GM21367 (cell line): ENCODE data around the gene CCDC85C.
"Not testable (repeated sequence)": the region's sequence is repeated elsewhere in the genome, so short reads cannot be mapped to it uniquely, and the experiment has no call there.

Experiments used
- ATAC-seq: cut with Tn5 transposase; IDR thresholded peaks from one replicate; pipeline ENCODE4 v1.9.1; 2021; ENCODE audit not compliant: unreplicated experiment

Gene CCDC85C

DNA sequence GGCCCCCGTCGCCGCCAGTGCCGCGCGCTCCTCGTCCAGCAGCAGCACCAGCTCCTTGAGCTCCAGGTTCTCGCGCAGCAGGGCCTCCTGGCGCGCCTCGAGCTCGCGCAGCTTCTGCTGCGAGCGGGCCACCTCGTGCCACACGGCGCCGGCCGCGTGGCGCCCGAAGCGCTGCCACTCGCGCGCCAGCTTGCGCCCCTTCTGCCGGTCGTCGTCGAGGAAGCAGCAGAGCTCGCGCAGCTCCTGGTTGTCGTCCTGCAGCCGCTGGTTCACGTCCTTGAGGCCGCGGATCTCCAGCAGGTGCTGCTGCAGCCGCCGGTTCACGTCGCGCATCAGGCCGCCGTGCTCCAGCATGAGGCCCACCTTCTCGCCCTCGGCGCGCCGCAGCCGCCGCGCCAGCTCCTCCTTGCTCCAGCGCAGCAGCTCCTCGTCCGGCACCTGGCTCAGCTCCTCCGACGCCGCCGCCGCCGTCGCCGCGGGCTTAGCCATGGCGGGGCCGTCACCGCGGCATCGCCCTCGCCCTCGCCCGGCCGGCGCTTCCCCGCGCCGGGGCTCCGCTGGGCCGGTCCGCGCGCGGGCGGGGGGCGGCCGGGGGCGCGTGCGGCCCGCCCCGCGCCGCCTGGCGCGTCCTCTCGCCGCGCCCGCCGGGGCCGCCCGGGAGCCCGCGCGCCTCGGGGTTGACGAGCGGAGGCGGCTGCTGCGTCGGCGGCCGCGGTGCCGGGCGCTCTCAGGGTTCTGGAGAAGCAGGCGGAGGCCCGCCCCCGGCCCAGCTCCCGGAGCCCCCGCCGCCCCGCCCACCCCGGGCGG is at the start of gene CCDC85C:
Gene CCDC85C, minus strand, starts transcription at position 737 of the 807 bp plus-strand sequence. Its CDS starts 248 bp downstream, at position 489.
- no peak for ATAC-seq

DNA sequence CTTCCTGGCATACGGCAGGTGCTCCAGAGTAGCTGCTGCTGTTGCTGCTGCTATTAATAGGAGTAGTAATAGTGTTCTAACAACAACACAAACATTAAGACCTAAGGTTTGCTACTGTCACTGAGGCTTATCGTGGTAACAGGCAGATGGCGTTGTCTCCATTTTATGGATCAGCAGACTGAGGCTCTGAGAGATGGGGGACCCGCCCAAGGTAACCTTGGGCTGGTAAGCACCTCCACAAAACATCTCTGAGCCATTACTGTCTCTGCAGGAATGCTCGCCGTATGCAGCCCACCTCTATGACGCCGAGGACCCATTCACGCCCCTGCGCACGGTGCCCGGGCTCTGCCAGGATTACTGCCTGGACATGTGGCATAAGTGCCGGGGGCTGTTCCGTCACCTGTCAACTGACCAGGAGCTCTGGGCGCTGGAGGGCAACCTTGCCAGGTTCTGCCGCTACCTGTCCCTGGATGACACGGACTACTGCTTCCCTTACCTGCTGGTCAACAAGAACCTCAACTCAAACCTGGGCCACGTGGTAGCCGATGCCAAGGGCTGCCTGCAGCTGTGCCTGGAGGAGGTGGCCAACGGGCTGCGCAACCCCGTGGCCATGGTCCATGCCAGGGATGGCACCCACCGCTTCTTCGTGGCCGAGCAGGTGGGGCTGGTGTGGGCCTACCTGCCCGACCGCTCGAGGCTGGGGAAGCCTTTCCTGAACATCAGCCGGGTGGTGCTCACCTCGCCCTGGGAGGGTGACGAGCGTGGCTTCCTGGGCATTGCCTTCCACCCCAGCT is 48.1 kb upstream of the CCDC85C start:
- no peak for ATAC-seq

DNA sequence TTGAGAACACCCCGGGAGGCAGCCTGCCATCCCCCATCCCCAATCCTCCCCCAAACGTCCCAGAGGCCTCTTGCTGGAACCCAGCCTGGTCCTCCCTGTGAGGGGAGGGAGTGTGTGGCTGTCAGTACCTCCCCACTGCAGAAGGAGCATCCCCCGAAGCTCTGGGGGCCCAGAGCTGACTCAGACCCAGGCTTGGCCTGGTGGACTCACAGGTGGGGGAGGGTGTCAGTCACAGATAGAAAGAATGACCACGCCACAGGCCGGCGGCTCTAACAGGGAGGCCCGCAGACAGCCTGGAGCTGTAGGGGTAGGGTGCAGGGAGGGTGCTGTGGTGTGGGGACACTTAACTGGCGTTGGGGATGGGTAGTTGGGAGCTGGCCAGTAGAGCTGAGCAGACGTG is 46.2 kb upstream of the CCDC85C start:
- ATAC-seq = no peak

DNA sequence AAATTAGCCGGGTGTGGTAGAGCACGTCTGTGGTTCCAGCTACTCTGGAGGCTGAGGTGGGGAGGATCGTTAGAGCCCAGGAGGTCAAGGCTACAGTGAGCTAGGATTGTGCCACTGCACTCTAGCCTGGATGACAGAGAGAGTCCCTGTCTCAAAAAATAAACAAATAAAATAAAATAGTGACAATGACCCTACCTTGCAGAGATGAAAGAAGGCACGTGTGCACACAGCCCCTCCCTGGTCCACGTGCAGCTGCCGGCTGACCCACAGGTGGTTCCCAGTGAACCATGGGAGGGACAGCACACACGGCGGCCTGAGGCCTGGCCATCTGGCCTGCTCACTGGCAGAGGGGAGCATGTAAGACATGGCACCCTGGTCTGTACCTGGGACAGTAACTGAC is 45.6 kb upstream of the CCDC85C start:
- ATAC-seq = no peak

DNA sequence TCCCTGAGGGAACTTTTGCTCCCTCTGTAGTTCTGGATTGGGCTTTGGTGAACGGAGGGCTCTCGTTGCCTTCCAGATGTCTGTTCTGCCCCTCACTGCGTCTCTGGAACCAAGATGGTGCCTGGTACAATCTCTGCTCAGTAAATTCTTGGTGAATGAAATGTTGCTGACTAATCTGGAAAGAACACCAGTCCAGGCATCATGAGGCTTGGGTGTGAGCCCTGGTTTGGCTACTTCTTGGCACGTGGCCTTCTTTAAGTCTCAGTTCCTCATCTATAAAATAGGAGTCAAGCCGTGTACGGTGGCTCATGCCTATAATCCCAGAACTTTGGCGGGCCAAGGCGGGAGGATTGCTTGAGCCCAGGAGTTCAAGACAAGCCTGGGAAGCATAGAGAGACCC is 45.2 kb upstream of the CCDC85C start:
- ATAC-seq = no peak

DNA sequence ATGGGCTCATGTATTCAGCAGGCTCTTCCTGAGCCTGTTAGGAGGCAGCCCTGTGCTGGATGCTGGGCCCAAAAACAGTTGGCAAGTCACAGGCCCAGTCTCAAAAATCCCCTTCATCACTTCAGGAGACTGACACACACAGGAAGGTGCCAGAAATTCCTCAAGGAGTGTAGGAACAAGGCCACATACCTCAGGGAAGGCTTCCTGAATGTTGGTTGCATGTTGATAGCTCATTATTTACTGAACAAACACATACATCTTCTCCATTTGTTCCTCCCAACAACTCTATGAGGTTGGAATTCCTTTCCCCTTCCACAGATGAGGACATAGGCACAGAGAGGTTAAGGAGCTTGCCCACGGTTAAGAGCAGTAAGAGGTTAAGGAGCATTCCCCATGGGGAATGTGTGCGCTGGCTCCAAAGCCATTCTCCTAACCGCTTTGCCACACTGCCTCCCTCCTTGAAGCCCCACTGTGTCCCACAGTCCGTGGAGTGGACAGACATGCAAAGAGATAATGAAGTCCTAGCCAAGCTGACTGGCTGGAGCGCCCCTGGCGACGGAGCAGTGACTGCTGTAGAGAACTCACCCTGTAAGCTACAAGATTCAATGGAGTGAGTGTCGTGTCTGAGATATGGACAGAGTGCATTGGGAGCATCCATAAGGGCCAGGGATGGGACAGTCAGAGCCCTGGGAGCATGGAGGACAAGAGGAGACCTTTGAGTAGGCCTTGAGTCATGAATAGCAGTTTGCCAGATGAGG is 44.2 kb upstream of the CCDC85C start:
- ATAC-seq = no peak

DNA sequence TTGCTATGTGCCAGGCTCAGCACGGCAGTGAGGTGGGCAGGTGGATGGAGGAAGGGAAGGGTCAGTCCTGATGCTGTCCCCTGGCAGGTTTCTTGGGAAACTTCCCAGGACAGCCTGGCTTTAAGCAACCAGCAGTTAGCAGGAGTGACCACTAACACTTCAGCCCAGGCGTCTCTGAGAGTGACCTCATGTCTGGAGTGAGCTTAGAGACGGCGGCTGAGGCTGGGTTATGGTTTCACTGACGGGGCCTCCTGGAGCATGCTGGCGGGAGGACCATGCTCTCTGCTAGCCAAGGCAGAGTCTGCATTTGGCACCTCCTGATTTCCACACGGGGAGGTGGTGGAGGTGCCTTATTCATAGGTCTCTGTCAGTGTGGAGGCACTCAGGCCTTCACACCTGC is 43.4 kb upstream of the CCDC85C start:
- no peak for ATAC-seq

DNA sequence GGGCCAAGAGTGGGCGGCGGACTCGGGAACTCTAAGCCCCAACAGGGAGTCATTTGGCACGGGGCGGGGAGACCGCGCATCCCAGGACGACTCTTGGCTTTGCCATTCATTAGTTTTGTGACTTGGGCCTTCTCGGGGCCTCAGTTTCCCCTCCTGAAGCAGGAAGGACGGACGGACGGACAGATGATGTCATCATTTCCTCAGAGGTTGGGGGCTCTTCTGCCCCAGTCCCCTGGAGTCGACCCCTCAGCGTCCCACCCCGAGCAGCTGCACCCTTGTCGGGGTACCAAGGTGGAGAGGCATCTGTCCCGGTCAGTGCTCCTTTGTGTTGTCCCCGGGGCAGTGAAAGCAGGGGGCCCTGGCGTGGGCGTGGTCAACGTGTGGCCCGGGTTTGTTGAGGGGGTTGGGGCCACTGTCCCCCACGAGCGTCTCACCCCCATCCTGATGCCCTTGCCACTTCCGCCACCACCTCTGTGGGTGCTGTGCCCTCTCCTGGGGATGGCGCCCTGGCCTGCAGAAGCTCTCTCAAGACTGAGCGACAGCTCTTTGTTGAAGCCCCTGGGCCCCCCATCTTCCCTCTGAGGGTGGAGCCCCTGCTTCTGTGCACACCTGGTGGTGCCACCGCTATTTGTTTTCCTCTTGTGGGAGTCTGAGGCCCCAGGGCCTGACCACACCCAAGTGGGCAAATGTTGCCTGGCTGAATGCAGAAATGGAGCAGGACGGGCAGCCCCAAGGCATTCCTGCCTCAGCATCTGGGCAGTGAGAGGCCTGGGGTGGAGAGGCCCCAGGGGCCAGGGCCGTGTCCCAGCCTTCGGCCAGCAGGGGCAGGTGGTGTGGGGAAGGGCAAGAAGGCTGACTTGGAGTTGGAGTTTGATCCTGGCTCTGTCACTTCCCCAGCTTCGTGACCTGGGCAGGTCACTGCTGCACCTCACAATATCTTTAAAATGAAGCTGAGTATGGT is 41.8 kb upstream of the CCDC85C start:
- no peak for ATAC-seq

DNA sequence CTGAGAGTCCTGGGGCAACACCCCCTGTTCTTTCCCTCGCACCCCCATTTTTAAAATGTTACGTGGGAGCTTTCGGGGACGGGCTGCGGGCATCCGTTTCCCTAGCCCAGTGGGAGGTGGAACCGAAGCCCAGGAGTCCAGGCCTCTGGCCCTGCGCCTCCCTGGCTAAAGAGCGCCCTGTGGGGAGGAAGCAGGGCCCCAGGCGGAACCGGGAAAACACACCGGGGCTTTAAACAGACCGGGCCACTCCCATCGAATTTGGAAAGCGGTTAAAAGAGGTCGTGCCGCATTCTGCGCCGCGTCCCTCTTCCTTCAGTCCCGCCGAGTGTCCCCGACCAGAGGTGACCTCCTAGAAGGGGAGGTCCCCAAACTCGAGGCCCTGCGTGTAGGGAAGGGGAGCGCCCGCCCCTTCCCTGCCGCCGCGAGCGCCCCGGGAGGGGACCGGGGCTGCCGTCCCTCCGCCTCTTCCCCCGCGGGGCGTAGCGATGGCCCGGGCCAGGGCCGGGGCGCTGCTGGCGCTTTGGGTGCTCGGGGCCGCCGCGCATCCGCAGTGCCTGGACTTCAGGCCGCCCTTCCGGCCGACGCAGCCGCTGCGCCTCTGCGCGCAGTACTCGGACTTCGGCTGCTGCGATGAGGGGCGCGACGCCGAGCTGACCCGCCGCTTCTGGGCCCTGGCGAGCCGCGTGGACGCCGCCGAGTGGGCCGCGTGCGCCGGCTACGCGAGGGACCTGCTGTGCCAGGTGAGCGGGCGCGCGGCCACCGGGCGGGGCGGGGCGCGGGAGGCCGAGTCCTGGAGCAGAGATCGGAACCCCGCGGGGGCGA is 40.9 kb upstream of the CCDC85C start, which contains the start of gene HHIPL1:
Gene HHIPL1, plus strand, starts transcription at position 407 of the 822 bp plus-strand sequence. Its CDS starts 79 bp downstream, at position 486.
- ATAC-seq = no peak

DNA sequence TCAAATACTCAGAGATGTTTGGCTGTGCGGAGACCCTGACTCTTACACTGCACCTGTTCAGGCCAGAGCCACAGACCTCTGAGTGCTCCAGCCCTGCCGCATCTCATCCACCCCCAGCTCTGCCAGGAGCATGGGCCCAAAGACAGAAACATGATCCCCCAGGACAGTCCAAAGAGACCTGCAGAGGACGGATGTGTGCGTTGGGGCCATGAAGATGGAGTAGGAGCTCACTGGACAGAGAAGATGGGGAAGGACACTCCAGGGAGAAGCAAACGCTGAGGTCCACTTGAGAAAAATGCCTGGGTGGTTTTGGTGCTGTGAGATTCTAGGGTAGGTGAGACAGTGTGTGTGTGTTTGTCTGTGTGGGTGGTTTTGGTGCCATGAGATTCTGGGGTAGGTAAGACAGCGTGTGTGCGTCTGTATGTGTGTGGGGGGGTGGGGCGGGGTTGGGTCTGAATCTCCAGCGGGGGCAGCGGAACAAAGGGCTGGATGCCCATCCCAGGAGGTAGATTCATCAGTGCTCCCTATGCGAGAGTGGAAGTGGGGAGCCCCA is 40.1 kb upstream of the CCDC85C start:
- ATAC-seq = no peak

DNA sequence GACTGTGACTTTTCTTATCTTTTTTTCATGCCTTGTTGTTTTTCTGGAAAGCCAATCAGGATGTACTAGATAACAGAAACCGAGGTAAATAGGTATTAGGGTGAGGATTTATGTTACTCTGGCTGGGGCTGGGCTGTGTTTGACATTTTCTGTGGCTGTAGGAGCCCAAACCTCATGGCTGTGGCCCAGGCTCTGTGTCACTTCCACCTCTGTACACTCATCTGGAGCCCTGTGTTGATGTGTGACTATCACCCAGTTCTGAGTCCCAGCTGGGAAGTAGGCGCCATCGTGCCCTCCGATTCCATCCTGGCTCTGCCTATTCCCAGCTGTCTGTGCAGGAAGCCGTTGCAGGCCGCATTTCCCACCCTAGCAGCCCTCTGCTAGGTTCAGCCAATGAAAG is 39.3 kb upstream of the CCDC85C start:
- ATAC-seq = no peak

DNA sequence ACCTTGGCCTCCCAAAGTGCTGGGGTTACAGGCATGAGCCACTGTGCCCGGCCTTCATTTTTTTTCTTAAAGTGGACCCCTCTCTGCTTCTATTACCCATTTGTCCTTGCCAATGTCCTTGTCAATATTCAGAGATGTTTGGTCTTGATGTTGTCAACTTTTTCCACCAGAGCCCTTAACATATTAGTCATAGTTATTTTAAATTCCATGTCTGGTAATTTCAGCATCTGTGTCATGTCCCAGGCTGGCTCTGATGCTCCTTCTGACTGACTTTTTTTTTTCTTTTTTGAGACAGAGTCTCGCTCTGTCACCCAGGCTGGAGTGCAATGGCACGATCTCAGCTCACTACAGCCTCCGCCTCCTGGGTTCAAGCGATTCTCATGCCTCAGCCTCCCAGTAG is 38.8 kb upstream of the CCDC85C start:
- not testable (repeated sequence) for ATAC-seq

DNA sequence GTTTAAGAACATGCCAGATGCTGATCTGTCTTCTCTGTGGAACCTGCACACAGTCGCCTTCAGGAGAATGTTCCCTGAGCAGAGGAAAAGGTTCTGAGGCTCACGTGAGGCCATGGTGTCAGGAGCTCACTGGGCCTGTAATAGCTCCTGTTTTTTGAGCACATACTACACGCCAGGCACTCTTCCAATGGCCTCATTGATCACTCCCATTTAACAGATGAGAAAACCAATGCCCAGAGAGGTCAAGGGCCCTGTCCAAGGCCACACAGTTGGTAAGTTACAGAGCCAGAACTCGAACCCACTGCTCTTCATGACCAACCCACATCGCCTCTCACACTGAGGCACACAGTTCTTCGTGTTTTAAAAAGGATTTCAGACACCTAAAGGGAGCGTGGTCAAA is 33.6 kb upstream of the CCDC85C start:
- ATAC-seq = no peak

DNA sequence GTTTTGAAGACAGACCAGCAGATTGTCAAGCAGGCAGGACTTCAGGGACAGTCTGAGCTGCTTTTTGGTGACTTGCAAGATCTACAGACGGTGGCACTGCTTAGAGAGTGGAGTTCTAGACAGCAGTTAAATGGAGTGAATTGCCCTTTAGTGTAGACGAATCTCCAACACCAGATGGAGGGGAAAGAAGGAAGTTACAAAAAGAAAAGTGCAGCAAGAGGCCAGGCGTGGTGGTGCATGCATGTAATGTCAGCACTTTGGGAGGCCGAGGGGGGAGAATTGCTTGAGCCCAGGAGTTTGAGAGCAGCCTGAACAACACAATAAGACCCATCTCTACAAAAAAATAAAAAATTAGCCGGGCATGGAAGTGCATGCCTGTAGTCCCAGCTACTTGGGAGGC is 32.5 kb upstream of the CCDC85C start:
- no peak for ATAC-seq

DNA sequence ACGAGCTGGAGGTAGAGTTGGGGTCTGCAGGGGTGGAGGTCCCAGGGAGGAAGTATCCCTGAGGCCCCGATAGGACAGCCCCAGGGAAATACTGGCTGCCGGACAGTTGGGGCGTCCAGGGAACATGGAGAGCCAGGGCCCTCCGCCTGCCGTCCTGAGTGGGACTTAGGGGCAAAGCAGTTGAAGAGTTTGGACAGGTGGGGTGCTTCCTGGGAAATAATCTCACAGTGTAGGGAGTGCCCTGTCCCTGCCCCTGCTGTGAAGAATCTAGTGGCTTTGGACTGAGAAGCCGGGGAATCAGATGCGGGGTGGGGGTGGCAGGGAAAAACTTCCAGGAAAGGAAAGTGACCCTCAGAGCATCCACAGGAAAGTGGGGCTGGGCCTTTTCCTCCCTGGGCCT is 31.1 kb upstream of the CCDC85C start:
- no peak for ATAC-seq

DNA sequence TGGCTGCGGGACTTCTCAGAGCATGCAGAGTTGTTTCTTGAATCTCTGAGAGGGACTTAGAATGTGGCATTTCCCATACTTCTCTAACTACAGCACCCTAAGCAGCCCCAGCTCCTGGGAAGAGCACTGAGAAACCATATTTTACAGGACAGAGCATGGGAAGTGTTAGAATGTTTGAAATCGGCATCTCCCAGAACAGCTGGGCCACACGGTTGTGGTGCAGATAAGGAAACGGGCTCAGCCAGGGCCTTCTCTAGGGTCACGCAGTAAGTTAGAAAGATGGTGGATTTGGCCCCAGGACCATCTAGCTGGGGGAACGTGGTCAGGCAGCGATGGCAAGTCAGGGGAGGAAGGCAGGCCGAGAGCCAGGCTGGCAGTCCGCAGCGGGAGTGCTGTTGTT is 30.4 kb upstream of the CCDC85C start:
- no peak for ATAC-seq

DNA sequence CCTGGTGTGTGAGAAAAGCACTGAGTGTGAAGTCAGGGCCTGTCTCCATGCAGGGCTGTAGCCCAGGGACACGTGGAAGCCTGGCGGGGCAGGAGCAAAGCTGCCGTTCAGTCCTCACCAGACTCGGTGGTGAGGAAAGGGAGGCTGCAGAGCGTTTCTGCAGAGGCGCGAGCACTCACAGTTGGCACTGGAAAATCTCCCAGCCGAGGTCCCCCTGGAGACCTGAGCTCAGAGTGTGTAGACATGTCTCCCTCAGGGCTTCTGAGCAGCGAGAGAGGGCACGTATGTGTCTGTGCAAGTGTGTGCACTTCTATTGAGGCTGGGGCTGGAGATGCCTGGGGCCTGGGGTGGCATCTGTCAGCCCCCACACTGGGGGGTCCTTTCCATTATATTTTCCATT is 29.9 kb upstream of the CCDC85C start:
- no peak for ATAC-seq

DNA sequence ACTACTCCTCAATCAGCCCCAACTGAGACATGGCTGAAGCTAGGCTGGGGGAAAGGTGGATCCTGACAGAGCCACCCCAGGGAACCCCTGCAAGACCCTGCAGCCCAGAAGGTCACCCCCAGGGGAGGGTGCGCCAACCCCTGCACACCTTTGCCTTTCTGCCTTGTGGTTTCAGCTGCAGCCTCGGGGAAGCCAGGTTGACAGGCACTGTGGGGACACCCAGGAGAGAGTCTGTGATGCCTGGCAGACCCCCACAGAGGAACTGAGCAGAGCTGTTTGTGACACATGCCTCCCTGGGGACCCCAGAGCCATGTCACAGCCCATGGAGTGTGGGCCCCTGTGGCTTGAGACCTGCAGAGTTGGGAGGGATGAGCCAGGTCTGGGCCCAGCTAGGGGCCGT is 29.1 kb upstream of the CCDC85C start:
- ATAC-seq = no peak

DNA sequence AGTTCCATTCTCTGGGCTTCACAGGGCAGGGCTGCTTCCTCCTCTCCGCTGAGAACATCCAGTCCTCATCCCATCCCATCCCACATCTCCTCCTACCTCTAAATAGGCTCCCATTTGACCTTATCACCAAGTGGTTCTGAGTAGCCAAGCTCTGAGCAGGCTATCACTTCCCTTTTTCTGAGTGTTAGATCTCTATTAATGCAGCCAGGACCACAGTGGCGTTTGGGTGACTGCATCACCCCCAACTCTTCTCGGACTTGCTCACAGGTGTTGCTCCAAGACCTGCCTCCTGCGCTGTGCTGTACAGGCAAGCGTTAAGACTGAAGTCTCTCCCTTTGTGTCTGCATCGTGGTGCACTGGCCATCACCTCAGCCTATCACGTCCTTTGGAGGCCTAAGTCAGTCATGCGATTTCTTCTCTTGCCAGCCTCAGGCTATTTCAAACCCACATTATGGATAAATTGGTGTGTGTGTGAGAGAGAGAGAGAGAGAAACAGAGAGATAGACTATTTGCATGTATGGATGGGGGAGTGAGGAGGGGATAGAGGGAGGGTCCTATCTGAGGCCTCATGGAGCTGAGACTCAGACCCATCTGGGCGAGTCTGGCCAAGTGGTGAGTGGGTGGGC is 28.5 kb upstream of the CCDC85C start:
- no peak for ATAC-seq
